GM23248 (cell line): ENCODE measurements around the gene SNRK. TPM values are rescaled to one million over a fixed set of nuclear protein-coding genes. Genes with fewer than 3 reads are reported as not detected.

ENCODE experiments used
- DNase-seq: peaks from one replicate; pipeline ENCODE4 v3.0.0-alpha.2; 2015
- H2AFZ ChIP-seq: fragments of 200-600 bp; sonication (generic); 2 replicates; pipeline ENCODE4 v1.6.1; 2016; ENCODE audit warnings: antibody characterized with exemption
- H3F3A ChIP-seq: fragments of 200-600 bp; sonication (generic); 2 replicates; pipeline ENCODE4 v1.6.1; 2016; ENCODE audit warnings: mild to moderate bottlenecking, antibody characterized with exemption, mixed run types; ENCODE audit not compliant: insufficient read depth
- H3K27ac ChIP-seq: fragments of 200-600 bp; sonication (generic); 2 replicates; pipeline ENCODE4 v1.5.1; 2016; ENCODE audit warnings: mild to moderate bottlenecking
- H3K27me3 ChIP-seq: fragments of 200-600 bp; sonication (generic); replicated peaks from 2 replicates; pipeline ENCODE4 v1.6.1; 2016; ENCODE audit warnings: mild to moderate bottlenecking; ENCODE audit not compliant: insufficient read depth
- H3K36me3 ChIP-seq: fragments of 200-600 bp; sonication (generic); 2 replicates; pipeline ENCODE4 v1.6.1; 2016; ENCODE audit warnings: low read depth, mild to moderate bottlenecking
- H3K4me1 ChIP-seq: fragments of 200-600 bp; sonication (generic); 2 replicates; pipeline ENCODE4 v1.6.1; 2016; ENCODE audit warnings: mild to moderate bottlenecking; ENCODE audit not compliant: insufficient read depth
- H3K4me2 ChIP-seq: fragments of 200-600 bp; sonication (generic); one replicate; pipeline ENCODE4 v1.6.1; 2016; ENCODE audit warnings: mild to moderate bottlenecking; ENCODE audit not compliant: unreplicated experiment
- H3K4me3 ChIP-seq: fragments of 200-600 bp; sonication (generic); 2 replicates; pipeline ENCODE4 v1.5.1; 2016; ENCODE audit warnings: mild to moderate bottlenecking
- H3K79me2 ChIP-seq: fragments of 200-600 bp; sonication (generic); 2 replicates; pipeline ENCODE4 v1.6.1; 2016; ENCODE audit warnings: mild to moderate bottlenecking; ENCODE audit not compliant: insufficient read depth
- H3K9ac ChIP-seq: fragments of 200-600 bp; sonication (generic); 2 replicates; pipeline ENCODE4 v1.6.1; 2016; ENCODE audit warnings: mild to moderate bottlenecking
- H3K9me2 ChIP-seq: fragments of 200-600 bp; sonication (generic); 2 replicates; pipeline ENCODE4 v1.6.1; 2016; ENCODE audit warnings: mixed run types, mild to moderate bottlenecking, moderate library complexity; ENCODE audit not compliant: insufficient read depth
- H3K9me3 ChIP-seq: fragments of 200-600 bp; sonication (generic); one replicate; pipeline ENCODE4 v1.6.1; 2017; ENCODE audit warnings: low read depth
- H4K20me1 ChIP-seq: fragments of 200-600 bp; sonication (generic); 2 replicates; pipeline ENCODE4 v1.6.0; 2016; ENCODE audit not compliant: insufficient read depth
- EZH2 ChIP-seq: fragments of 200-600 bp; sonication (generic); IDR thresholded peaks from 2 replicates; pipeline ENCODE4 v1.6.1; 2018; ENCODE audit warnings: antibody characterized with exemption, mild to moderate bottlenecking; ENCODE audit not compliant: insufficient read depth, poor library complexity, severe bottlenecking
- EZH2phosphoT487 ChIP-seq: fragments of 200-600 bp; sonication (generic); IDR thresholded peaks from 2 replicates; pipeline ENCODE4 v1.6.1; 2018; ENCODE audit warnings: antibody characterized with exemption, moderate library complexity, mild to moderate bottlenecking, low read depth; ENCODE audit not compliant: insufficient read depth
- WGBS, 2 experiments: methylation state at CpG; one replicate each; pipeline ENCODE4 v1.1.6; 2015 to 2017; ENCODE audit warnings: low lambda C conversion rate in 2 of 2, low coverage in 1 of 2; ENCODE audit errors: missing lambda C conversion rate in 2 of 2; 5-methylcytosine and 5-hydroxymethylcytosine counted together
- in situ Hi-C: fragments of 300-500 bp; cut with MboI; formaldehyde crosslinking; loops from 2 replicates; pipeline ENCODE4 v1.15.0; 2020
- polyA plus RNA-seq: library from polyadenylated mRNA; unstranded; fragments of >200 nt; fragmentation: Nextera tagmentation; extraction: Ambion mirVana; gene quantifications from 2 replicates; pipeline ENCODE4 v1.2.1, GENCODE V29; 2016
- total RNA-seq: library from RNA; depleted of rRNA; stranded (reverse); fragments of >200 nt; shearing (Covaris generic); gene quantifications from 2 replicates; pipeline ENCODE4 v1.2.3, GENCODE V29; 2014

The SNRK gene
- total and polyA plus RNA-seq, 2 experiments from 2014 or later = 6.4 to 15.0 TPM

DNA sequence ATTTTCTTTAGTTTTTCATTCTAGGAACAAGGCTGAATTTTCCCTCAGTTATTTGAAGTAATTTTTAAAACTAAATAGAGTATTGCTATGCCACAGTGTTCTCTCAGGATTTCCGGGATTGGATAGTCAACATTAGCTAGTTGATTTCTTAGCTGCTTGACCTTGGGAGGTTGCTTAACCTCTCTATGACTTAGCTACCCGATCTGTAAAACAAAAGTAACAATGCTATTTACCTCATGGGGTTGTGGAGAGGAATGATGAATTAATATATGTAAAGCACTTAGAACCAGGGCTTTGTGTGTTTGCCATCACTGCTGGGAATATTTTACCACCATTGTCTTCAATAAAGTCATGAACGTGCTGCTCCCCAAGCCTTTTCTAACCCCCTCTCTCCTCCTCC lies 57.5 kb downstream of the SNRK start:
- H3K36me3 ChIP-seq = peaks cover 24% of the 10 kb centered on the region
- no peaks in the 10 kb centered on the region; the same call in 1 of the 2 replicates for H4K20me1 ChIP-seq
- no peak overlapping the region for H2AFZ ChIP-seq
- 62 to 65% methylated on average over 3 of the region's 3 CpGs for WGBS, 2 experiments
- peaks cover 12% of the 10 kb centered on the region for H3K4me1 ChIP-seq
- TF ChIP-seq EZH2phosphoT487 (no peak), EZH2 (no peak)
- no peaks in the 10 kb centered on the region for H3K9me3 ChIP-seq
- no peak overlapping the region for H3K4me3 ChIP-seq
- H3K4me2 ChIP-seq = no peak overlapping the region
- no peak overlapping the region for H3K27ac ChIP-seq
- H3K9ac ChIP-seq = no peak overlapping the region
- H3K9me2 ChIP-seq = no peaks in the 10 kb centered on the region
- no peaks in the 10 kb centered on the region for H3K27me3 ChIP-seq
- DNase-seq = no peak
- in situ Hi-C loops = no loop called here
- H3F3A ChIP-seq = no peaks in the 10 kb centered on the region
- peaks cover 11% of the 10 kb centered on the region; the same call in 1 of the 2 replicates for H3K79me2 ChIP-seq

DNA sequence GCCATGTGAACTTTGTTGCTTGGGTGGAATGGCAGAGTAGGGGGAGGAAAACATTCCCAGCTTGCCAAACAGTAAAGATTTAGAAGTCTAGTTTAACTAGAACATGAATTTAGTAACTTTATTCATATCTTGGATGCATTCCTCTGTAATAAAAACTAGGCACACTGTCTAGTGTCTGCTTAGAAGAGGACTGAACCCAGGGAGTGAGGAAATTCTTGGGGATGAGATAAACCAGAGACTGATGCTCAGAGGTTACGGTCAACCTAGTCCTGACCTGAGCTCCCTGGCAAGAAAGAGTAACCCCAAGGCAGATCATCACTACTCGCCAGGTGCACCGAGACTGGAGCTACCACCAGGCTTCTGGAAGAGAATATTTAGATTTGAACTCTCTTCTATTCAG lies 58.2 kb downstream of the SNRK start:
- in situ Hi-C loops = no loop called here
- no peak overlapping the region for H3K4me2 ChIP-seq
- H3K9ac ChIP-seq = no peak overlapping the region
- no peaks in the 10 kb centered on the region; the same call in 1 of the 2 replicates for H4K20me1 ChIP-seq
- H3K79me2 ChIP-seq = peaks cover 8% of the 10 kb centered on the region; the same call in 1 of the 2 replicates
- H3K9me2 ChIP-seq = no peaks in the 10 kb centered on the region
- DNase-seq = no peak
- 98 to 100% methylated on average over 3 of the region's 3 CpGs for WGBS, 2 experiments
- H3K27ac ChIP-seq = no peak overlapping the region
- H2AFZ ChIP-seq = no peak overlapping the region
- H3K4me3 ChIP-seq = no peak overlapping the region
- H3K27me3 ChIP-seq = no peaks in the 10 kb centered on the region
- H3K4me1 ChIP-seq = peaks cover 12% of the 10 kb centered on the region
- peaks cover 23% of the 10 kb centered on the region for H3K36me3 ChIP-seq
- H3K9me3 ChIP-seq = no peaks in the 10 kb centered on the region
- no peak for TF ChIP-seq EZH2phosphoT487
- TF ChIP-seq EZH2 = no peak
- no peaks in the 10 kb centered on the region for H3F3A ChIP-seq

DNA sequence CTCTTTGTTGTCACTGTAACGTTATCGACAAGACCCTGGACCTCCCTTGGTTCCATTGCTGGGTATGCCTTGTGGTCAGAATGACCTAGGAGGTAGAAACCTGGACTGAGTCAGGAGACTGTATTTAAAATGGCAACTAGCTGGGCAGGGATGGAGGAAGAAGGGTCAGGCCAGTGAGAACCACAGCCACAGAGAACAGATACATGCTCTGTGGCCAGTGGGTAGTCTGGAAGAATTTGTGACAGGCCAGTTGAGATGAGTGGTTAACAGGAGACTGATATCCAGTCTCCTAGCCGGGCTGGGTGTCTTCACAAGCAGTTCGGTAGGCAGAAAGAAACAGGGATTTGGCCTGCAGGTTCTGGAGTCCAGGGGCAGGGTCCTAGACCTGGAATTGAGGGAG lies 58.9 kb downstream of the SNRK start:
- Histone ChIP-seq H3K9me2 (no peaks in the 10 kb centered on the region), H3K4me2 (no peak overlapping the region), H3K36me3 (peaks cover 20% of the 10 kb centered on the region), H3K4me1 (peaks cover 12% of the 10 kb centered on the region), H2AFZ (no peak overlapping the region), H3K27ac (no peak overlapping the region), H3K4me3 (no peak overlapping the region), H4K20me1 (no peaks in the 10 kb centered on the region; the same call in 1 of the 2 replicates), H3K27me3 (no peaks in the 10 kb centered on the region), H3K79me2 (peaks cover 5% of the 10 kb centered on the region; the same call in 1 of the 2 replicates), H3F3A (no peaks in the 10 kb centered on the region), H3K9me3 (no peaks in the 10 kb centered on the region), H3K9ac (no peak overlapping the region)
- TF ChIP-seq EZH2 (no peak), EZH2phosphoT487 (no peak)
- 97% methylated on average over 4 of the region's 4 CpGs for WGBS, 2 experiments
- no peak for DNase-seq
- in situ Hi-C loops = no loop called here

DNA sequence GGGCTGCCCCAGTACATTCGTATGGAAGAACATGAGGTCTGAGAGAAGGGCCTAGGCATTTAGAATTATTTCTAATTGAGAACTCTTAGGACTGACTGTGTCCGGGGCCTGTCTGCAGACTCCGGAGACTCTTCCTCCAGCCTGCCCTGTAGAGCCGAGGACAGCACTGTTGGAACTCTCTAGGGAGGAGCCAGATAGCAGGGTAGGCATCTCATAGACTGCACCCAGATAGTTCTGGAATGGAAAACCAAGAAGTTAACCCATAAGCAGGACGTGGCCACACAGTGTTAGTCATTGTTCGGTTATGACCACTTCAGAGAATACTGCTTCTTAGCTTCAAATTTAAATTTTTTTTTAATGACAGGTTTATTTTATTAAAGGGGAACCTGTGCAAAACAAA lies 59.5 kb downstream of the SNRK start:
- in situ Hi-C loops = no loop called here
- Histone ChIP-seq H3K27me3 (no peaks in the 10 kb centered on the region), H3K4me1 (peaks cover 12% of the 10 kb centered on the region), H3F3A (no peaks in the 10 kb centered on the region), H3K36me3 (peaks cover 20% of the 10 kb centered on the region), H3K4me2 (no peak overlapping the region), H3K4me3 (no peak overlapping the region), H4K20me1 (no peaks in the 10 kb centered on the region; the same call in 1 of the 2 replicates), H3K79me2 (no peaks in the 10 kb centered on the region), H3K9me2 (no peaks in the 10 kb centered on the region), H3K27ac (no peak overlapping the region), H2AFZ (no peak overlapping the region), H3K9ac (no peak overlapping the region), H3K9me3 (no peaks in the 10 kb centered on the region)
- no peak for TF ChIP-seq EZH2
- no peak for TF ChIP-seq EZH2phosphoT487
- WGBS, 2 experiments = 71 to 73% methylated on average over 6 of the region's 6 CpGs
- peak; percentile 53 for DNase-seq
